ENCODE results near the gene HNMT. TPM values are rescaled to one million over a fixed set of nuclear protein-coding genes. Genes with fewer than 3 reads are reported as not detected.

Gene HNMT
- total RNA-seq, 2 donors from 2014 or later: 37.2 to 52.1 TPM

GRCh38 chr2:138063181-138063580 is 98.9 kb downstream of the HNMT start:
- WGBS, 2 donors: 95 to 97% methylated on average over 2 of the region's 2 CpGs

More at GRCh38 chr2:138063181-138063580, 98.9 kb downstream of the HNMT start:
- ATAC-seq (no peak), DNase-seq (no peak)
- H3K9me3 ChIP-seq: no peaks in the 10 kb centered on the region
- no peaks in the 10 kb centered on the region for H3K36me3 ChIP-seq (replicated peaks in 1 of 2; ENCODE audit: insufficient read depth in 1 of 2, low read depth in 2 of 2)
- no peaks in the 10 kb centered on the region for H3K27me3 ChIP-seq
- H3K4me3 ChIP-seq: no peak overlapping the region
- TF ChIP-seq POLR2A (IDR thresholded peaks at IDR 0.05) (no peak), CTCF (IDR thresholded peaks at IDR 0.05) (no peak)
- peaks cover 4% of the 10 kb centered on the region for H3K4me1 ChIP-seq
- intact Hi-C loops (cut with DNase I): no loop called here
- no peak overlapping the region for H3K27ac ChIP-seq
